Measurements from ENCODE around the gene PLAGL2.
"Not testable (repeated sequence)": the region's sequence is repeated elsewhere in the genome, so short reads cannot be mapped to it uniquely, and the experiment has no call there.

GRCh38 chr20:32196613-32197012, 10.9 kb downstream of the PLAGL2 start:
- not testable (repeated sequence) for TF ChIP-seq CTCF (conservative IDR thresholded peaks at IDR 0.05; ENCODE audit: low read depth, low read length); EZH2 (IDR thresholded peaks at IDR 0.05; ENCODE audit: borderline replicate concordance, low read depth, low read length, poor library complexity, severe bottlenecking)

Data from A673 (cell line).